Fibroblast of peridontal ligament (primary cell): ENCODE data around the gene TBCD.
"Not testable (repeated sequence)": the region's sequence is repeated elsewhere in the genome, so short reads cannot be mapped to it uniquely, and the experiment has no call there.

Experiments used
- DNase-seq: peaks from one replicate; pipeline ENCODE4 v3.0.0-alpha.2; 2010; ENCODE audit errors: extremely low read depth

Gene TBCD

GRCh38 chr17:82973456-82974135 lies 221.7 kb downstream of the TBCD start:
- DNase-seq = no peak

GRCh38 chr17:82974136-82974952 lies 222.5 kb downstream of the TBCD start:
- no peak for DNase-seq

DNA sequence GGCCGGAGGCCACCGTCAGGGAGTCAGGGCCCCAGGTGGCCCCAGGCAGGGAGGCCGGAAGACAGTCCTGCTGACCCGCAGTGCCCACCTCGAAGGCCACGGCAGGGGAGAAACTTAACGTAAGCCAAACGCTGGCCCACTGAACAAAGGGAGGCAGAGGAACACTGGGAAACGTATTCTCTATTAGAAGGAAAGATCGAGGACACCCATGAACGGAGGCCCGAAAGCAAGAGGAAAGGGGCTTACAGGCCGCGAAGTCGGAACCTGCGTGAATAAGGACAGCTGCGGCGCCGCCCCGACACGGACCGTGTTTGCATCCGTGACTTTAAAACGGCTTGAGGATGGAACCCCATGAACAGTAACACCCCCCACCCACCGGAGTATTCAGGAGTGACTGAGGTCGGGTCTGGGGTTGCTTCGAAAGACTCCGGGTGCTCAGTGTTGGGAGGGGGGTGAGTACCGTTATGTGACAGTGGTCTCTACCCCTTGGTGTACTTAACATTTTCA lies 225.2 kb downstream of the TBCD start:
- no peak for DNase-seq

DNA sequence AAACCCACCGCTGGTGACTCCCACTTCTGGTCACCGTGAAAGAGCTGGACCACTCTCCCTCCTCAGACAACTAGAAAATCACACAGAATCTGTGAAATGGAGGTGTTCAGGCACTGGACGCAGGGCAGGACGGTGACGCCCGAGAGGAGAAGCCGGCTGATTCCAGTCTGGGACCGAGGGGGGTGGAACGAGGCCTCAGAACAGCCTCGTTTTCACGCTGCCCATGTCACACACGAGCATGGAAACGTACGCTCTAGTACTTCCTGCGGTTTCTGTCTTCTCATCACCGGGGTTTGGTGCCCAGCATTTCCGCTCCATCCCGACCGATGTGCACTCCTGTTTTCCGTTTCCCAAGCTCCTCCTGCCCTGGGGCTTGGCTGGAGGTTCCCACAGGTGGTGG lies 225.7 kb downstream of the TBCD start:
- no peak for DNase-seq

DNA sequence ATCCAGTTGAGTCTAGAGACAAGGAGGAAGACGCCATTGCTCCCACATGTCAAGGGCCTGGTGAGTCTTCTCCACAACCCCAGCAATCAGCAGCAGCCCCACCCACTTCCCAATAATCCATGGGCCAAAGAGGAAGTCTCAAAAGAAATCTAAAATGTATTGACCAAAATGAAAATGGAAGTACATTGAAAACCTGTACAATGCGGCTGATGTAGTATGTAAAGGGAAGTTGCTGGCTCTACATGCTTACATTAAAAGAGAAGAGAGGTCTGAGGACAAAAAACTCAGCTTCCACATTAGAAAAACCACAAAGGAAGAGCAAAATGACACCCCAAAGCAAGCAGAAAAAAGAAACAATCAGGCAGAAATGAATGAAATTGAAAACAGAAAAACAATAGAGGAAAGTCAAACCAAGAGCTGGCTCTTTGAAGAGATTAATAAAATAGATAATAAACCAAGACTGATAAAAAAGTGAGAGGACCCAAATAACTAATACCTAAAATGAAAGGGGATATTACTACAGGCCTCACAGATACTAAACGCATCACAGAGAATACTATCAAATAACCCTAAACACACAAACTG lies 227.0 kb downstream of the TBCD start:
- DNase-seq = no peak

DNA sequence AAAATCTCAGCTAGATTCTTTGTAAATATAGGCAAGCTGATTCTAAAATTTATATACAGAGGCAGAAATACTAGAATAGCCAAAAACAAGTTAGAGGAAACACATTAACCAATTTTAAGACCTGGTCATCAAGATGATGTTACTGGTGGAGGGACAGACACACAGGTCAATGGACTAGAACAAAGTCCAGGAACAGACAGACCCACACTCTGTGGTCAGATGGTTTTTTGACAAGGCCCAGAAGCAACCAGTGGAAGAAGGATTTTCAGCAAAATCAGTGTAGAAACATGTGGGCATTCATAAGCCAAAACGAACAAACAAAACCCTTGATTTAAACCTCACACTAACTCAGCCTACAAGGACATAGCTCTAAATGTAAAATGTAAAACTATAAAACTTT lies 227.9 kb downstream of the TBCD start:
- no peak for DNase-seq

DNA sequence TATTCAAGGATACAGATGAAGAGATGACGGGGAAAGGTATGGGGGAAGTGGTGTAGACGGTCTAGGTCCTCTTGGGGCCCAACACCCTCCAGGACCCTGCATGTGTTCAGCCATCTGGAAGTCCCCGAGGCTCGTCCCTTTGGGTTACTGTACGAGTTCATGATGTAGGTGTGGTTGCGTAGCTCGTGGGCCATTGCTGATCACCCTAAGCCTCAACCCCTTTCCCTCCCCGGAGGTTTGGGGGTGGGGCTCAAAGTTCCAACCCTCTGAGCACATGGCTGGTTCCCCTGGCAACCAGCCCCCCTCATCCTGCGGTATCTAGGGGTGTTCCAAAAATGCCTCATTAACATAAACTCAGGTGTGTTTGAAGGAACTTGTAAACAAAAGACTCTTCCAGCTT lies 228.8 kb downstream of the TBCD start:
- no peak for DNase-seq

GRCh38 chr17:82981141-82981730 lies 229.4 kb downstream of the TBCD start:
- DNase-seq = no peak

DNA sequence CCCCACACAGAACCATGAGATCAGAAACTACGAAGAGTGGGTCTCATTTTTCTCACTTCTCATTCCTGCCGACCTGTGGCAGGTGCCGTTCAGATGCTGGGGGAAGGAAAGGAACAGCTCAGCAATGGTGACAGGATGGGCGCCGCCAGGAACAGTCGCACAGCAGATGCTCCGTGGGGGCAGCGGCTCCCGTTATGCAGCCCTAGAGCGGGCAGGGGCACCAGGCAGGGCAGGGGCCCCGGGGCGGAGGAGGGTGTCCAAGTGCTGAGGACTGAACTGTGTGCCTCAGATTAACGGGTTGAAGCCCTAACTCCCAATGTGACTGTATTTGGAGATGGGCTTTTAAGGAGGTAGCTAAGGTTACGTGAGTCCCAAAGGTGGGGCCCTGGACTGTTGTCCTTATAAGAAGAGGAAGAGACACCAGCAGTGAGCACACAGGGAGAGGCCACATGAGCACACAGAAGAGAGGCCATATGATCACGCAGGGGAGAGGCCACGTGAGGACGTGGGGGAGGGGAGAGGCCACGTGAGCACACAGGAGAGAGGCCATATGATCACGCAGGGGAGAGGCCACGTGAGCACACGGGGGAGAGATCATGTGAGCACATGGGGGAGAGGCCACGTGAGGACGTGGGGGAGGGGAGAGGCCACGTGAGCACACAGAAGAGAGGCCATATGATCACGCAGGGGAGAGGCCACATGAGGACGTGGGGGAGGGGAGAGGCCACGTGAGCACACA lies 231.8 kb downstream of the TBCD start:
- no peak for DNase-seq

DNA sequence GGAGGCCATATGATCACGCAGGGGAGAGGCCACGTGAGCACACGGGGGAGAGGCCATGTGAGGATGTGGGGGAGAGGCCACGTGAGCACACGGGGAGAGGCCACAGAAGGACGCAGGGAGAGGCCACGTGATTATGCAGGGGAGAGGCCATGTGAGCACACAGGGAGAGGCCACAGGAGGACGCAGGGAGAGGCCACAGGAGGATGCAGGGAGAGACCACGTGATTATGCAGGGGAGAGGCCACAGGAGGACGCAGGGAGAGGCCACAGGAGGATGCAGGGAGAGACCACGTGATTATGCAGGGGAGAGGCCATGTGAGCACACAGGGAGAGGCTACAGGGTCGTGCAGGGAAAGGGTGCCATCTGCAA lies 232.4 kb downstream of the TBCD start:
- not testable (repeated sequence) for DNase-seq

DNA sequence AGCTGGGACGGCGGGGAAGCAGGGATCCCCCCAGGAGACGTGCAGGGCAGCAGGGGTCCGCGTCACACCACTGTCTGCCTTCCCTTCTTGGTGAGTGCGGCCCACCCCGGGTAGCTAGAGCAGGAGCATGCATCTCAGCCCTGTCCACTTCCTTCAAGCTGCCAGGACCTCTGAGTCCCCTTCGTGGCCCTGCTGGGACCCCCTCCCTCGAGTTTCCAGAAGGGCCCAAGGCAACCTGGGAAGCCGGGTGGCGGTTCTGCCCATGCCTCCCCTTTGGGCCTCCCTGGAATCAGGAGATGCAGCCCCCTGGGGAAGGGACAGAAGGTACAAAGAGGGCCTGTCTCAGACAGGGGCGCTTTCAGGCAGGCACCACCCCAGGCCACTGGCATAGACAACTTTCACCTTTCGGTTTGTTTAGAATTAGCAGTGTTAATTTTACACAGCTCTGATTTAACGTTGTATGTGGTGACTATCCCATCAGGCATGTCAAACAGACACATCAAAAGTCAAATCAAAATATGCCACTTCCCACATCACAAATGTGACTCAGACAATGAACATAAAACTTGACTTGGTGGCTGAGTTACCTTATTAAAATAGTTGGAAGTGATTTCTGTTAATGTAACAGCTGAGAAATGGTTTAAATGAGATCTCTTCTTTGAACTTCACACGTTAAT lies 233.0 kb downstream of the TBCD start:
- no peak for DNase-seq

DNA sequence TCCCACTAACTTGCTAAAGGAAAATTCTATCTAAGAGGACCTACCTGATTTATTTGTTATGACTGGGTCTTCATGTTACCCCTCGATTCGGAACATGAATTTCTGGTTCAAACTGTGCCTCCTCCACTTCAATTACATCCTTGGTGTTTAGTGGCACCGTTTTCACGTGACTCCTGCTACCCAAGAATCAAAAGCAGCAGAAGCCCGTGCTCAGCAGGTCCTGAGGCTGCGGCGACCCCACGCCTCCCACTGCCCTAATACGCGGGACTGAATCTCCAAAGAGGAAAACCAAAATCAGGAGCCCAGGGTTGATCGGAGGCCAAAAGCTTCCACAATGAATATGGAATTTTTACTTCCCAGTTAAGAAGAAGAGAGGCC lies 233.6 kb downstream of the TBCD start:
- DNase-seq = no peak

DNA sequence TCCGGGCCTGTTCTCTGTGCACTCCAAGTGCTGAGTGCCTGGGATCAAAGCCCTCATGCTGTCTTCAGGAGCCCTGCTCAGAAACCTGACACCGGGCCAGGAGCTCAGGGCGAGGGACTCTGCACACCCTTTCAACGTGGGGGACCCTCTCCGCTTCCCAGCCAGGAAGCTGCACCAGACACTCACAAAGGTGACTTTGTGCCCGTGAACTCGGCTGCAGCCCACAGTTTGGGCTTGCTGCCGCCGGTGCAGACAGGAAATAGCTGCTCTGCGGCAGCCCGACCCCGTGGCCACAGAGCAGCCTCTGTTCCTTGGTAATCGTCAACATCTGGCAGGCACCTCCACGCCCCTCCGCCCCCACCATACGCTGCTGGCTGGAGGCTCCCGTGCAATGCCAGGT lies 234.1 kb downstream of the TBCD start:
- DNase-seq = no peak

DNA sequence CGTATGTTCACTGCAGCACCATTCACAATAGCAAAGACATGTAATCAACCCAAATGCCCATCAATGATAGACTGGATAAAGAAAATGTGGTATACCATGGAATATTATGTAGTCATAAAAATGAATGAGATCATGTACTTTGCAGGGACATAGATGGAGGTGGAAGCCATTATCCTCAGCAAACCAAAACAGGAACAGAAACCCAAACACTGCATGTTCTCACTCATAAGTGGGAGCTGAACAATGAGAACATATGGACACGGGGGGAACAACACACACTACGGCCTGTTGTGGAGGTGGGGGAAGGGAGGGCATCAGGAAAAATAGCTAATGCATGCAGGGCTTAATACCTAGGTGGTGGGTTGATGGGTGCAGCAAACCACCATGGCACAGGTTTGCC lies 237.2 kb downstream of the TBCD start:
- not testable (repeated sequence) for DNase-seq

DNA sequence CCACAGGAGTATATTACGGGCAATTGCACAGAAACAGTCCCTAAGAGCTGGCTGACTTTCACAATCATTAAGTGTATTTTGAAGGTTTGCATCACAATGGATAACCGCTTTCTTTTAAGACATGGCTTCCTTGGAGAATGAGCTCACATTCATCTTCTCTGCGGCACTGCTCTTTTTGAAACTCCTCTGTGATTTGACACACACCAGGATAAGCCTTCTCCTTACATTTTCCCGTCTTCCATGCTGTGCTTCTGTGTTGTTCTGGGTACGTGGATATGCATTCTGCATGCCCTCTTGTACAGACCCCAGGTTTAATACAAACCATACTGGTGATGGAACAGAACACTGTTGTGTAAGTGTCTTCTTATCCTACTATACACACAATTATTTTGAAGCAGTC lies 238.0 kb downstream of the TBCD start:
- no peak for DNase-seq

GRCh38 chr17:82993005-82993404 lies 241.1 kb downstream of the TBCD start:
- no peak for DNase-seq
